ENCODE data around the gene CAMTA1.

DNA sequence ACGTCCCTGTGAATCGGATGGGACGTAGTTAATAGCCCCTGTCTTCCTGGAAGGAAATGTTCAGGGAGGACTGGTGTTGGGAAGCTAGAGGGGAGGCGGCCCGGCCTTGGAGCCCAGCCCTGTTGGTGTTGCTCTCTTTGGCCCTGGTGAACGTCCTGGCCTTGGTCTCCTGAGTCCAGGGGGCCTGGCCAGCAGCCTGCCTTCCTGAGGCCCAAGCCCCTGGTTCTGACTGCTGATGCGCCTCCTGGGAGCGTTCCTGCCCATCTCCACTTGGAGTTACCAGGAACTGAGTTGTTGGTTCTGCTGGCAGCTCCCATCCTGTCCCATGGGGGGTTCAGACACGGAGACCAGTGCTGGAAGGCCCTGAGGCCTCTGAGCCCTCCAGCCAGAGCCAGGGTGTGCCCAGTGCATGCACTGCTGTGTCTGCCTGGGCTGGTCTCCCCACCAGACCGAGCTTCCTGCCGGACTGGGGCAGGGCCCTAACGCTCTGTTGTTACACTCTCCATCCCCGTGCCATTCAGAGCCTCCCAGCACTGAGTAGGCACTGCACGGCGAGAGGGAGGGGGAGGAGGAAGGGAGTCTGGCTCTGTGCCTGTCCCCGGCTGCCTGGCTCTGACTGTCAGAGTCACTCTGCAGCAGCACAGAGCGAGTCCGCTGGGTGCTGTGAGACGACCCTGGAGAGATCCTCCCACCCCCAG lies 603.4 kb downstream of the CAMTA1 start:
- TF ChIP-seq CEBPB (IDR thresholded peaks at IDR 0.05; ENCODE audit: low read depth) (no peak), POLR2A (IDR thresholded peaks at IDR 0.05; ENCODE audit: borderline replicate concordance, extremely low read depth, insufficient read depth, insufficient read length) (no peak), POLR2AphosphoS5 (IDR thresholded peaks at IDR 0.05; ENCODE audit: low read depth, low read length) (no peak), ATF3 (IDR thresholded peaks at IDR 0.05) (no peak), TCF7L2 (IDR thresholded peaks at IDR 0.05; ENCODE audit: borderline replicate concordance, extremely low read depth, insufficient read depth, insufficient read length) (no peak), SIN3A (IDR thresholded peaks at IDR 0.05; ENCODE audit: low read depth) (no peak), ZFX (IDR thresholded peaks at IDR 0.05) (no peak), FOSL1 (IDR thresholded peaks at IDR 0.05; ENCODE audit: low read depth) (no peak), JUND (IDR thresholded peaks at IDR 0.05) (no peak)
- TF ChIP-seq, protein P1, sequence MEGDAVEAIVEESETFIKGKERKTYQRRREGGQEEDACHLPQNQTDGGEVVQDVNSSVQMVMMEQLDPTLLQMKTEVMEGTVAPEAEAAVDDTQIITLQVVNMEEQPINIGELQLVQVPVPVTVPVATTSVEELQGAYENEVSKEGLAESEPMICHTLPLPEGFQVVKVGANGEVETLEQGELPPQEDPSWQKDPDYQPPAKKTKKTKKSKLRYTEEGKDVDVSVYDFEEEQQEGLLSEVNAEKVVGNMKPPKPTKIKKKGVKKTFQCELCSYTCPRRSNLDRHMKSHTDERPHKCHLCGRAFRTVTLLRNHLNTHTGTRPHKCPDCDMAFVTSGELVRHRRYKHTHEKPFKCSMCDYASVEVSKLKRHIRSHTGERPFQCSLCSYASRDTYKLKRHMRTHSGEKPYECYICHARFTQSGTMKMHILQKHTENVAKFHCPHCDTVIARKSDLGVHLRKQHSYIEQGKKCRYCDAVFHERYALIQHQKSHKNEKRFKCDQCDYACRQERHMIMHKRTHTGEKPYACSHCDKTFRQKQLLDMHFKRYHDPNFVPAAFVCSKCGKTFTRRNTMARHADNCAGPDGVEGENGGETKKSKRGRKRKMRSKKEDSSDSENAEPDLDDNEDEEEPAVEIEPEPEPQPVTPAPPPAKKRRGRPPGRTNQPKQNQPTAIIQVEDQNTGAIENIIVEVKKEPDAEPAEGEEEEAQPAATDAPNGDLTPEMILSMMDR (IDR thresholded peaks at IDR 0.05 in 2 of 3, conservative IDR thresholded peaks at IDR 0.05 in 1 of 3; ENCODE audit: borderline replicate concordance in 1 of 3, insufficient read depth in 1 of 3, low read depth in 2 of 3, low read length in 2 of 3): no peak
- TF ChIP-seq, protein P2, sequence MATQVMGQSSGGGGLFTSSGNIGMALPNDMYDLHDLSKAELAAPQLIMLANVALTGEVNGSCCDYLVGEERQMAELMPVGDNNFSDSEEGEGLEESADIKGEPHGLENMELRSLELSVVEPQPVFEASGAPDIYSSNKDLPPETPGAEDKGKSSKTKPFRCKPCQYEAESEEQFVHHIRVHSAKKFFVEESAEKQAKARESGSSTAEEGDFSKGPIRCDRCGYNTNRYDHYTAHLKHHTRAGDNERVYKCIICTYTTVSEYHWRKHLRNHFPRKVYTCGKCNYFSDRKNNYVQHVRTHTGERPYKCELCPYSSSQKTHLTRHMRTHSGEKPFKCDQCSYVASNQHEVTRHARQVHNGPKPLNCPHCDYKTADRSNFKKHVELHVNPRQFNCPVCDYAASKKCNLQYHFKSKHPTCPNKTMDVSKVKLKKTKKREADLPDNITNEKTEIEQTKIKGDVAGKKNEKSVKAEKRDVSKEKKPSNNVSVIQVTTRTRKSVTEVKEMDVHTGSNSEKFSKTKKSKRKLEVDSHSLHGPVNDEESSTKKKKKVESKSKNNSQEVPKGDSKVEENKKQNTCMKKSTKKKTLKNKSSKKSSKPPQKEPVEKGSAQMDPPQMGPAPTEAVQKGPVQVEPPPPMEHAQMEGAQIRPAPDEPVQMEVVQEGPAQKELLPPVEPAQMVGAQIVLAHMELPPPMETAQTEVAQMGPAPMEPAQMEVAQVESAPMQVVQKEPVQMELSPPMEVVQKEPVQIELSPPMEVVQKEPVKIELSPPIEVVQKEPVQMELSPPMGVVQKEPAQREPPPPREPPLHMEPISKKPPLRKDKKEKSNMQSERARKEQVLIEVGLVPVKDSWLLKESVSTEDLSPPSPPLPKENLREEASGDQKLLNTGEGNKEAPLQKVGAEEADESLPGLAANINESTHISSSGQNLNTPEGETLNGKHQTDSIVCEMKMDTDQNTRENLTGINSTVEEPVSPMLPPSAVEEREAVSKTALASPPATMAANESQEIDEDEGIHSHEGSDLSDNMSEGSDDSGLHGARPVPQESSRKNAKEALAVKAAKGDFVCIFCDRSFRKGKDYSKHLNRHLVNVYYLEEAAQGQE (IDR thresholded peaks at IDR 0.05; ENCODE audit: low read depth): no peak
- TF ChIP-seq, protein P3, sequence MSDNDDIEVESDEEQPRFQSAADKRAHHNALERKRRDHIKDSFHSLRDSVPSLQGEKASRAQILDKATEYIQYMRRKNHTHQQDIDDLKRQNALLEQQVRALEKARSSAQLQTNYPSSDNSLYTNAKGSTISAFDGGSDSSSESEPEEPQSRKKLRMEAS (IDR thresholded peaks at IDR 0.05): no peak

All from HCT116 (cell line).